Neural cell (in vitro differentiated cells): ENCODE measurements around the gene GPR26. TPM values are rescaled to one million over a fixed set of nuclear protein-coding genes. Genes with fewer than 3 reads are reported as not detected.

Source experiments
- H2AFZ ChIP-seq: fragments of 200-600, 300-800 bp; sonication (generic), shearing (Covaris generic); 2 replicates; pipeline ENCODE4 v1.6.0; 2014; ENCODE audit warnings: low read depth, mild to moderate bottlenecking, antibody characterized with exemption, low read length, moderate library complexity
- H3F3A ChIP-seq: fragments of 200-600 bp; shearing (Covaris generic); 2 replicates; pipeline ENCODE4 v1.6.1; 2016; ENCODE audit warnings: mild to moderate bottlenecking, moderate library complexity, mixed read lengths, antibody characterized with exemption, low read length; ENCODE audit not compliant: insufficient read depth, poor library complexity, severe bottlenecking
- H3K27ac ChIP-seq: fragments of 200-600, 300-800 bp; sonication (generic), shearing (Covaris generic); 2 replicates; pipeline ENCODE4 v1.5.1; 2014; ENCODE audit warnings: mild to moderate bottlenecking, low read length, moderate library complexity
- H3K27me3 ChIP-seq: fragments of 300-800, 200-600 bp; sonication (generic), shearing (Covaris generic); 2 replicates; pipeline ENCODE4 v1.6.0; 2014; ENCODE audit warnings: mild to moderate bottlenecking, low read depth, low read length, moderate library complexity; ENCODE audit not compliant: insufficient read depth
- H3K36me3 ChIP-seq: fragments of 300-800, 200-600 bp; sonication (generic), shearing (Covaris generic); 2 replicates; pipeline ENCODE4 v1.5.1; 2014; ENCODE audit warnings: mild to moderate bottlenecking, antibody characterized with exemption, low read length, moderate library complexity; ENCODE audit not compliant: insufficient read depth
- H3K4me2 ChIP-seq: fragments of 300-800, 200-600 bp; sonication (generic), shearing (Covaris generic); 2 replicates; pipeline ENCODE4 v1.6.0; 2014; ENCODE audit warnings: mild to moderate bottlenecking, low read length
- H3K4me3 ChIP-seq: fragments of 300-800, 200-600 bp; sonication (generic), shearing (Covaris generic); 2 replicates; pipeline ENCODE4 v1.5.1; 2014; ENCODE audit warnings: mild to moderate bottlenecking, low read length, moderate library complexity
- H3K79me2 ChIP-seq: fragments of 200-600 bp; shearing (Covaris generic); replicated peaks from 2 replicates; pipeline ENCODE4 v1.6.0; 2014; ENCODE audit warnings: mild to moderate bottlenecking, low read length, moderate library complexity; ENCODE audit not compliant: insufficient read depth
- H3K9ac ChIP-seq: fragments of 300-800, 200-600 bp; sonication (generic), shearing (Covaris generic); 2 replicates; pipeline ENCODE4 v1.6.1; 2016; ENCODE audit warnings: mild to moderate bottlenecking, low read length, mixed read lengths
- H3K9me2 ChIP-seq: fragments of 200-600 bp; shearing (Covaris generic); 2 replicates; pipeline ENCODE4 v1.6.1; 2016; ENCODE audit warnings: mild to moderate bottlenecking, low read length, mixed read lengths; ENCODE audit not compliant: insufficient read depth
- H3K9me3 ChIP-seq: fragments of 200-600, 300-800 bp; sonication (generic), shearing (Covaris generic); 2 replicates; pipeline ENCODE4 v1.6.1; 2016; ENCODE audit warnings: mild to moderate bottlenecking, mixed run types, low read length, moderate library complexity, mixed read lengths
- H4K20me1 ChIP-seq: fragments of 200-600 bp; shearing (Covaris generic); 2 replicates; pipeline ENCODE4 v1.6.1; 2016; ENCODE audit warnings: mild to moderate bottlenecking, mixed run types; ENCODE audit not compliant: insufficient read depth
- CTCF ChIP-seq: fragments of 450-650 bp; IDR thresholded peaks from 2 replicates; pipeline ENCODE4 v1.5.1; 2014; ENCODE audit warnings: antibody characterized with exemption, mild to moderate bottlenecking, moderate library complexity; ENCODE audit not compliant: poor library complexity, severe bottlenecking
- EP300 ChIP-seq: fragments of 450-650 bp; conservative IDR thresholded peaks from 2 replicates; pipeline ENCODE4 v1.6.1; 2014; ENCODE audit warnings: antibody characterized with exemption, mild to moderate bottlenecking, moderate library complexity; ENCODE audit not compliant: poor library complexity, severe bottlenecking
- EZH2 ChIP-seq: fragments of 200-600, 300-800 bp; shearing (Covaris generic), sonication (generic); IDR thresholded peaks from 2 replicates; pipeline ENCODE4 v1.6.1; 2014; ENCODE audit warnings: antibody characterized with exemption, low read length, borderline replicate concordance, mild to moderate bottlenecking; ENCODE audit not compliant: insufficient read depth, poor library complexity, severe bottlenecking
- MXI1 ChIP-seq: fragments of 450-650 bp; conservative IDR thresholded peaks from 2 replicates; pipeline ENCODE4 v1.6.1; 2014; ENCODE audit warnings: antibody characterized with exemption, mild to moderate bottlenecking; ENCODE audit not compliant: poor library complexity, severe bottlenecking
- POLR2AphosphoS5 ChIP-seq: IDR thresholded peaks from 2 replicates; pipeline ENCODE4 v1.6.1; 2012
- RAD21 ChIP-seq: fragments of 450-650 bp; conservative IDR thresholded peaks from 2 replicates; pipeline ENCODE4 v1.6.1; 2014; ENCODE audit warnings: antibody characterized with exemption, mild to moderate bottlenecking, moderate library complexity
- SMC3 ChIP-seq: fragments of 450-650 bp; conservative IDR thresholded peaks from 2 replicates; pipeline ENCODE4 v1.6.1; 2014; ENCODE audit warnings: antibody characterized with exemption, mild to moderate bottlenecking, moderate library complexity; ENCODE audit not compliant: poor library complexity
- TAF1 ChIP-seq: IDR thresholded peaks from 2 replicates; pipeline ENCODE4 v1.6.1; 2012; ENCODE audit warnings: low read depth
- polyA plus RNA-seq: library from polyadenylated mRNA; depleted of rRNA; stranded (reverse); fragments of >200 nt; gene quantifications from 2 replicates; pipeline ENCODE4 v1.2.3, GENCODE V29; 2014
- TF ChIP-seq, protein P1 (sequence below): IDR thresholded peaks from 2 replicates; pipeline ENCODE4 v1.6.1; 2012; ENCODE audit warnings: borderline replicate concordance

Gene GPR26
- polyA plus RNA-seq, 1 donor from 2014 or later = 8.1 TPM

DNA sequence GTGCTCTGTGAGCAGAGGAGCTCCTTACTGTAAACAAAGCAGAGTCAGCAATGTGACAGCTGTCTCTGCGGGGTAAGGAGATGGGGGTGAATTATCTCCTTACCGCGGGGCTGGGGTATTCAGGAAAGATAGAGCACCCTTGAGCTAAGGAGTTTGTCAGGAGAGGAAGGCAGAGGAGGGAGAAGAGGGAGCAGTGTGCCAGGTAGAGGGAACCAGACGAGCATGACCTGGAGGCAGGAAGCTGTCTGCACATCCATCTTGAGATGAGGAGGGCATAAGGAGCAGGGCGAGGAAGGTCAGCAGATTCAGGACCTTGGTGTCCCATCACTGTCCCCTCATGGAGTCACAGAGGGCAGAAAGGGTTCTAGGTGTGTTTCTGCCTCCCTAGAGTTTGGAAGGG lies 32.5 kb upstream of the GPR26 start:
- no peaks in the 10 kb centered on the region for H4K20me1 ChIP-seq
- no peaks in the 10 kb centered on the region for H3K9me2 ChIP-seq
- no peaks in the 10 kb centered on the region for H3K36me3 ChIP-seq
- no peaks in the 10 kb centered on the region for H3F3A ChIP-seq
- no peak overlapping the region for H3K9ac ChIP-seq
- no peaks in the 10 kb centered on the region for H3K9me3 ChIP-seq
- no peak overlapping the region for H3K4me2 ChIP-seq
- H3K27me3 ChIP-seq = no peaks in the 10 kb centered on the region
- H3K27ac ChIP-seq = no peak overlapping the region
- no peak overlapping the region for H3K4me3 ChIP-seq
- no peak for TF ChIP-seq SMC3
- TF ChIP-seq EP300 = no peak
- TF ChIP-seq EZH2 = no peak
- TF ChIP-seq TAF1 = no peak
- TF ChIP-seq MXI1 = no peak
- TF ChIP-seq, protein P1, sequence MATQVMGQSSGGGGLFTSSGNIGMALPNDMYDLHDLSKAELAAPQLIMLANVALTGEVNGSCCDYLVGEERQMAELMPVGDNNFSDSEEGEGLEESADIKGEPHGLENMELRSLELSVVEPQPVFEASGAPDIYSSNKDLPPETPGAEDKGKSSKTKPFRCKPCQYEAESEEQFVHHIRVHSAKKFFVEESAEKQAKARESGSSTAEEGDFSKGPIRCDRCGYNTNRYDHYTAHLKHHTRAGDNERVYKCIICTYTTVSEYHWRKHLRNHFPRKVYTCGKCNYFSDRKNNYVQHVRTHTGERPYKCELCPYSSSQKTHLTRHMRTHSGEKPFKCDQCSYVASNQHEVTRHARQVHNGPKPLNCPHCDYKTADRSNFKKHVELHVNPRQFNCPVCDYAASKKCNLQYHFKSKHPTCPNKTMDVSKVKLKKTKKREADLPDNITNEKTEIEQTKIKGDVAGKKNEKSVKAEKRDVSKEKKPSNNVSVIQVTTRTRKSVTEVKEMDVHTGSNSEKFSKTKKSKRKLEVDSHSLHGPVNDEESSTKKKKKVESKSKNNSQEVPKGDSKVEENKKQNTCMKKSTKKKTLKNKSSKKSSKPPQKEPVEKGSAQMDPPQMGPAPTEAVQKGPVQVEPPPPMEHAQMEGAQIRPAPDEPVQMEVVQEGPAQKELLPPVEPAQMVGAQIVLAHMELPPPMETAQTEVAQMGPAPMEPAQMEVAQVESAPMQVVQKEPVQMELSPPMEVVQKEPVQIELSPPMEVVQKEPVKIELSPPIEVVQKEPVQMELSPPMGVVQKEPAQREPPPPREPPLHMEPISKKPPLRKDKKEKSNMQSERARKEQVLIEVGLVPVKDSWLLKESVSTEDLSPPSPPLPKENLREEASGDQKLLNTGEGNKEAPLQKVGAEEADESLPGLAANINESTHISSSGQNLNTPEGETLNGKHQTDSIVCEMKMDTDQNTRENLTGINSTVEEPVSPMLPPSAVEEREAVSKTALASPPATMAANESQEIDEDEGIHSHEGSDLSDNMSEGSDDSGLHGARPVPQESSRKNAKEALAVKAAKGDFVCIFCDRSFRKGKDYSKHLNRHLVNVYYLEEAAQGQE = no peak
- TF ChIP-seq CTCF = no peak
- no peak for TF ChIP-seq RAD21
- TF ChIP-seq POLR2AphosphoS5 = no peak
- no peaks in the 10 kb centered on the region for H3K79me2 ChIP-seq
- H2AFZ ChIP-seq = no peak overlapping the region

DNA sequence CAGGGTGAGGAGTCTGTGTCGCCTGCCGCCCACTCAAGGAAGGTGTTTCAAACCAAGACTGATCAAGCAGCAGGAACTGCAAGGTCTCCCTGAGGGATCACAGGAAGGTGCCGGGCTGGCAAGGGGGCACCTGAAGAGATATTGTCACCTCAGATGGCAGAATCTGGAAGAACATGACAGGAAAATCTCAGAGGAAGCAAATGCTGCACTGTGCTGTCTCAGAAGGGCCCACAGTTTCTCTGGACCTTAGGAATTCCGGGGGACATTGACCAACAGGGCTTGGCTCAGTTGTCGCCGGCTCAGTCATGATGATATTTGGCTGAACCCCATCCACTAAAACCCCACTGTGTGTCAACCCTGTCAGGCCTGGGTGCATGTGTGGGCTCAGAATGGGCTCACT lies 31.9 kb upstream of the GPR26 start:
- H3K9me3 ChIP-seq = no peaks in the 10 kb centered on the region
- no peaks in the 10 kb centered on the region for H3K36me3 ChIP-seq
- H3K27ac ChIP-seq = no peak overlapping the region
- no peaks in the 10 kb centered on the region for H3K9me2 ChIP-seq
- H3K9ac ChIP-seq = no peak overlapping the region
- no peaks in the 10 kb centered on the region for H3K79me2 ChIP-seq
- no peaks in the 10 kb centered on the region for H3K27me3 ChIP-seq
- H4K20me1 ChIP-seq = no peaks in the 10 kb centered on the region
- no peak overlapping the region for H3K4me2 ChIP-seq
- no peak overlapping the region for H3K4me3 ChIP-seq
- H3F3A ChIP-seq = no peaks in the 10 kb centered on the region
- H2AFZ ChIP-seq = no peak overlapping the region
- TF ChIP-seq EP300 = no peak
- TF ChIP-seq POLR2AphosphoS5 = no peak
- TF ChIP-seq RAD21 = no peak
- TF ChIP-seq, protein P1 = no peak
- TF ChIP-seq SMC3 = no peak
